ENCODE data around the gene SLK.

DNA sequence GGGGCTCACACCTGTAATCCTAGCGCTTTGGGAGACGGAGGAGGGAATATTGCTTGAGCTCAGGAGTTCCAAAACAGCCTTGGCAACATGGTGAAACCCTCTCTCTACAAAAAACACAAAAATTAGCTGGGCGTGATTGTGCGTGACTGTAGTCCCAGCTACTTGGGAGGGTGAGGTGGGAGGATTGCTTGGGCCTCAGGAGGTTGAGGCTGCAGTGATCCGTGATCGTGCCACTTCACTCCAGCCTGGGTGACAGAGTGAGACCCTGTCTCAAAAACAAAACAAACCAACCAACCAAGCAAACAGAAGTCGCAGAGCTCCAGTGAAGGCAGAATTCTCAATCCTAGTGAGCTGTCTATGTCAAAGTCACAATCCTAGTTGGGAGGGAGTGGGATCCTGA is 34.7 kb upstream of the SLK start:
- TF ChIP-seq, protein P1, sequence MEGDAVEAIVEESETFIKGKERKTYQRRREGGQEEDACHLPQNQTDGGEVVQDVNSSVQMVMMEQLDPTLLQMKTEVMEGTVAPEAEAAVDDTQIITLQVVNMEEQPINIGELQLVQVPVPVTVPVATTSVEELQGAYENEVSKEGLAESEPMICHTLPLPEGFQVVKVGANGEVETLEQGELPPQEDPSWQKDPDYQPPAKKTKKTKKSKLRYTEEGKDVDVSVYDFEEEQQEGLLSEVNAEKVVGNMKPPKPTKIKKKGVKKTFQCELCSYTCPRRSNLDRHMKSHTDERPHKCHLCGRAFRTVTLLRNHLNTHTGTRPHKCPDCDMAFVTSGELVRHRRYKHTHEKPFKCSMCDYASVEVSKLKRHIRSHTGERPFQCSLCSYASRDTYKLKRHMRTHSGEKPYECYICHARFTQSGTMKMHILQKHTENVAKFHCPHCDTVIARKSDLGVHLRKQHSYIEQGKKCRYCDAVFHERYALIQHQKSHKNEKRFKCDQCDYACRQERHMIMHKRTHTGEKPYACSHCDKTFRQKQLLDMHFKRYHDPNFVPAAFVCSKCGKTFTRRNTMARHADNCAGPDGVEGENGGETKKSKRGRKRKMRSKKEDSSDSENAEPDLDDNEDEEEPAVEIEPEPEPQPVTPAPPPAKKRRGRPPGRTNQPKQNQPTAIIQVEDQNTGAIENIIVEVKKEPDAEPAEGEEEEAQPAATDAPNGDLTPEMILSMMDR (IDR thresholded peaks at IDR 0.05 in 8 of 11, conservative IDR thresholded peaks at IDR 0.05 in 3 of 11), result no peak
- TF ChIP-seq POLR2A (IDR thresholded peaks at IDR 0.05), result no peak
